NCI-H2171 (cell line): ENCODE measurements around the gene EXTL2.
"Not testable (repeated sequence)": the region's sequence is repeated elsewhere in the genome, so short reads cannot be mapped to it uniquely, and the experiment has no call there.

Source experiments
- DNase-seq: peaks from one replicate; lab custom pipeline; 2025; lab: John Stamatoyannopoulos, UW

The EXTL2 gene, protein sequence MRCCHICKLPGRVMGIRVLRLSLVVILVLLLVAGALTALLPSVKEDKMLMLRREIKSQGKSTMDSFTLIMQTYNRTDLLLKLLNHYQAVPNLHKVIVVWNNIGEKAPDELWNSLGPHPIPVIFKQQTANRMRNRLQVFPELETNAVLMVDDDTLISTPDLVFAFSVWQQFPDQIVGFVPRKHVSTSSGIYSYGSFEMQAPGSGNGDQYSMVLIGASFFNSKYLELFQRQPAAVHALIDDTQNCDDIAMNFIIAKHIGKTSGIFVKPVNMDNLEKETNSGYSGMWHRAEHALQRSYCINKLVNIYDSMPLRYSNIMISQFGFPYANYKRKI

GRCh38 chr1:100894603-100895539, at the start of gene EXTL2:
Gene EXTL2, minus strand, starts transcription at chr1:100894842. Its CDS starts 6,085 bp downstream, at chr1:100888757.
- peak; percentile 93 for DNase-seq

- no peak for DNase-seq
These were observed 48.9 kb upstream of the EXTL2 start for GRCh38 chr1:100943533-100943932.

DNA sequence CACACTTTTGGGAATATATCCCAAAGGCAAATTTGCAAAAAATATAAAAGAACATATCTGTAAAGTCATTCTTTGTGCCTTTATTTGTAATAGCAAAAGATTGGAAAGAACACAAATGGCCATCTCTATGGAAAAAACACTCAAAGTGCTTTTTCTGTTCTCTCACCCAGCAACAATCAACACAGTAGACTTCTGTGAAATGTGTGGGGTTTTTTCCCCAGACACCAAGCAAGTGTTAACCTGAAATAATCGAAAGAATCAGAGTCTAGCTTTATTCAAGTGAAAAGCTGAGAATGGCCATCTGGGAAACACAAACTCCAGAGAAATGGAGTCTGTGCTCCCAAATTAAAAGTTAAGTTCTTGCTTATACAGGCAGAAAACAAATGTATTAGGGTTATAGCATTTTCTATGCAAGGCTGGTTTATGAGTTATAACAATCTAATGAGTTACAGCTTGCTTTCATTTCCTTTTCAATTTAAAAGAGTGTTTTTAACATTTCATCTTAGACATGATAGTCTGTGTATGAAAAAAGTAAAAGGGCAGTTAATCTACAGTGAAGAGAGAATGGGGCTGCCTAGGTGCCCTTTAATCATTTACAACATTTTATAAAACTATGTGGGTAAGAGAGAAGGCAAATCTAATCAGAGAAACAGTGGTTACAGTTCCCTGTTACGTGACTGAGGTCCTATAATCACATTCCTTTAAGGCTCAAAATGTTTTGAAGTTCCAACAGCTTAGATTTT, 47.8 kb upstream of the EXTL2 start:
- DNase-seq = no peak

DNA sequence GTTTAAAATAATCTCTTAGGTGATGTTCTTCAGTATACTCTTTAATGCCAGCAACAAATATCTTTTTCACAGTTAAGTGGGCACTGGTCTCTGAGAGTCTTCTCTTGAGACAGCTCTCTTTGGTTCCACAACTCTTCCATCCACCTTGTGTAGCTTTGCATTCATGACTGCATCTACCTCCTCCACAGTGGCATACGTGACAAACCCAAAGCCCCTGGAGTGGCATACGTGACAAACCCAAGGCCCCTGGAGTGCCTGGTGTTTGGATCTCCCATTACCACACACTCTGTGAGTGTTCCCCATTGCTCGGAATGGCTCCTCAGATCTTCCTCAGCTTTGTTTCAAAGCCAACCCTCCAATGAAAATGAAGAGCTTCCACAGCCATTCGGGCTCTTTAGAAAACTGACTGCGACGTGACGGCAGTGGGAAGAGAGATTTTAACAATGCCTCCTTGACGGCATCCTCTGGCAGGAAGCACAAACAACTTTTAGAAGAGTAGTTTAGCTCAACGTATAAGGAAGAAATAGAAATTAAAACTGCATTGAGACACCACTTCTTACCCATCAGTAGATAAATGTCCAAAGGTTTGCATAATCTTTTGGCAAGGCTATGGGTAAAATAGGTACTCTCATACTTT, 47.1 kb upstream of the EXTL2 start:
- no peak for DNase-seq

DNA sequence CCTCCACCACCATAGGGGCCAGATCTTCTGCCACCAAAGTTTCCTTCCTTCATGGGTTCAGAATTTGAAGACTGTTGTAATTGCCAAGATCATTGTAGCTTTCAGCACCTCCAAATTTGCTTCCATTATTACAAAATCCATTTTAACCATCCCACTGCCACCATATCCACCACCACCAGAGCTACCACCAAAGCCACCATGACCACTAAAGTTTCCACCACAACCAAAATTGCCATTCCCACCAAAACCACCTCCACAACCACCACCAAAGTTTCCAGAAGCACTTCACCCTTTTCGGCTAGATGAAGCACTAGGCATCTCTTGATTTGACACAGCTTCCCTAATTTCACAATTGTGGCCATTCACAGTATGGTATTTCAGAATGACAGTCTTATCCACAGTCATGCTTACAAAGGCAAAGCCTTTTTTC, 46.5 kb upstream of the EXTL2 start:
- DNase-seq = no peak

GRCh38 chr1:100936194-100936967, 41.7 kb upstream of the EXTL2 start:
- DNase-seq = no peak

GRCh38 chr1:100933555-100933954, 38.9 kb upstream of the EXTL2 start:
- not testable (repeated sequence) for DNase-seq

DNA sequence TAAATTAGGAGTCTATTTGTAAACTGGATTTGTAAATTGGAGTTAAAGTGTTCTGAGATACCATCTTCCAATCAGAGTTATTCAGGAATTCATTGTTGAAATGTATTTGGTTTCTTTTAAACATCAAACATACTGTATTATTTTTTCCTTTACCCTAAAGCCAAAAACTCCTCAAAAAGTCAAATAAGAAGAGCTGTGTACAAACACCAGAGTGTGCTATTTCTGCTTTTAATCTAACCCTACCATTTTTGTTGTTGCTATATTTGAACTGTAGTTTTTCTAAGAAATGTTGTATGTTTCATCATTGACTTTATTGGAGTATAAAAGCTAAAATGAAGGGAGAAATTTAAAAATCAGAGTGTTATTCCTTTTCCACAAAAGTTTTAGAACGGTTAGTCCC, 37.1 kb upstream of the EXTL2 start:
- DNase-seq = no peak

DNA sequence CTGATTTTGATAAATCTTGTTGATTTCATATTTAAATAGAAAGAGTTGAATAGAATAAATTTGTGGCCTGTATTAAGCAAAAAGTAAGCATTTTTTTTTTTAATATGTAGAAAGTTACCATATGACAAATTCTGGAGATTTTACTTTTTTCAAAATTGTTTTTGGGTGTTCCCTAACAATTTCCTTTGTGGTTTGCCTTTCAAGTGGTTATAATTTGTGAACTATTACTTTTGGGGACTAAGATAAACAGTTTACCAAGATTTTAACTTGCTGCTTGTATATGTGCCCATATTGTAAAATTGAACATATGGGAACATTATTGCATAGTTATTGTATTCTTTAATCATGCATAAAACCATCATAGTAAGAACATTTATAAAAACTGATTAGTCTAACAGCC, 35.9 kb upstream of the EXTL2 start:
- DNase-seq = no peak

- DNase-seq = no peak
These were observed 33.5 kb upstream of the EXTL2 start for GRCh38 chr1:100928128-100928527.

DNA sequence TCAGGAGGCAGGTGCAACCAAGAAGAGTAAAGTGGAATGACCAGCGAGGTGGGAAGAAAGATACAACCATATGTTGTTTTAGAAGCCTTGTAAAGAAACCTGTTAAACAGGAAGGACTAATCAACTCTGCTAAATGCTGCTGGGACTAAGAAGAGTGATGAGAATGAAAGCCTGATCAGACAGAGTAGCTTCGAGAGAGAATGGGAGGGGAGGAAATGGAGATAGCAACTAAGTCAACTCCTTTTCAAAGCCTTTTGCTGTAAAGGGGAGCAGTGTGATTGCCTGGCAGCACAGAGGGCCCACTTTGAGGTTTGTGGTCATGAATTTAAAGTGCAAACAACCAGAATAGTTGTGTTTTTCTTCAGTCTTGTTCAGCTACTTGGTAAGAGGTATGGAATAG, 32.6 kb upstream of the EXTL2 start:
- no peak for DNase-seq

GRCh38 chr1:100926240-100926639, 31.6 kb upstream of the EXTL2 start:
- DNase-seq = no peak

GRCh38 chr1:100924991-100925390, 30.3 kb upstream of the EXTL2 start:
- no peak for DNase-seq

DNA sequence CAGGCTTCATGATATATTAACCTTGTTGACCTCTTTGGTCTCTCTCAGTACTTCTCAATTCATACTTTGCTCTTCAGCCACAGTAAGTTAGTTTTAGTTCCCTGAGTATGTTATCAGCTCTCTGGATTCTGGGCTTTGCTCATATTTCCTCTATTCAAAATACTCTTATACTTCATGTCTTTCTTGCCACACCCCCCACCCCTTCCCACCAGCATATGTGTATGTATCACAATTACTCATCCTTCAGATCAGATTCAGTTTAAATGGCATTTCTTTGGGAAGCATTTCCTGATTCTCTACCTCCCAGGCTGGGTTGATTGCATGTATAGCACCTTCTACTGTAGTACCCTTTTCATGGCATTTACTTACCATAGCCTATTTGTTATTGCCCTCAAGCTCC, 29.6 kb upstream of the EXTL2 start:
- no peak for DNase-seq

- no peak for DNase-seq
These were observed 26.6 kb upstream of the EXTL2 start for GRCh38 chr1:100921110-100921706.

- no peak for DNase-seq
These were observed 17.4 kb upstream of the EXTL2 start for GRCh38 chr1:100912019-100912418.

DNA sequence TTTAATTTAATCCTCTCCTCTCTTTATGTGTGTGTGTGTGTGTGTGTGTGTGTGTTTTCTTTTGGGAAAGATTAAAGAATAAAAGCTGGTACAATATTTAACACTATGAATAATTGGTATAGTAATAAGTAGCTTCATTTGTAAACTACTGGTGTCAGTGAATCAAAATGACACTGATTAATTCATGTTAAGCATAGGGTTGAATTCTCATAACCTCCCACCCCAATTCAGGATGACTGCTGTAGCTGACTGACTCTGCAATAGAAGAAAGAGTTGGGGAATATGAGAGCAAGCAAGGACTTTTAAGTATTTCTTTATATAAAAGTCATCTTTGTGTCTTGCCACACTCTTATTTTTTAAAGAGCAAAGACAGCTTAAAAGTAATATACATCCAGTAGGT, 14.4 kb upstream of the EXTL2 start:
- no peak for DNase-seq

DNA sequence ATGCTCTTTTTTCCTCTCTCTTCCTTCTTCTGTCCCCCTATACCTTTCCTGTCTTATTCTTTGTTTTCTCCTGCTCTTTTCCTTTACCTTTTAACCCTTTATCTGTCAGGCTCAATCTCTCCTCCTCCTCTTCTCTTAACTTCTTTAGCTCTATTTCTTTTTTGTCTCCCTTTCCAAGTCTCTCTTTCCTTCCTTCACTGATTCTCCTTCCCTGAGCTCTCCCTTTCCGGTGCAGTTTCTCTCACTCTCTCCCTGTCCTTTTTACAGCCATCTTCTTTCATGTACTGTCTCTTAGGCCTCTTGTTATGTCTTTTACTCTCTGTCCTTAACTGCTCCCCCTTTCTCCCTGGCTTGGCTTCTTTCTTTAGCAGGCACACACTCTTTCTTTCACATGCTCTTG, 13.2 kb upstream of the EXTL2 start:
- DNase-seq = no peak

DNA sequence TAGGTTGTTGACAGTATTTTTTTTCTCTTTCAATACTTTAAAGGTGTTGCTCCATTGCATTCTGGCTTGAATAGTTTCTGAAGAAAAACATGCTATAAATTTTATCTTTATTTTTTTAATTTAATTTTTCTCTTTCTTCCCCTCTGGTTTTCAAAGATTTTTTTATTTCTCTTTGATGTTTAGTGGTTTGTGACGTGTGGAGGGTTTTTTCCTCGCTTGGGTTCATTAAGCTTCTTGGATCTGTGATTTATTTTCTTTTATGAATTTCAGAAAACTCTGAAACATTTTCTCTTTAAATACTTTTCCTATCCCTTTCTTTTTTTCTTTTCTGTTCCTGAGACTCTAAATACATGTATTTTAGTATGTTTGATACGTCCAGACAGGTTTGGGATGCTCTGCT, 10.5 kb upstream of the EXTL2 start:
- no peak for DNase-seq

DNA sequence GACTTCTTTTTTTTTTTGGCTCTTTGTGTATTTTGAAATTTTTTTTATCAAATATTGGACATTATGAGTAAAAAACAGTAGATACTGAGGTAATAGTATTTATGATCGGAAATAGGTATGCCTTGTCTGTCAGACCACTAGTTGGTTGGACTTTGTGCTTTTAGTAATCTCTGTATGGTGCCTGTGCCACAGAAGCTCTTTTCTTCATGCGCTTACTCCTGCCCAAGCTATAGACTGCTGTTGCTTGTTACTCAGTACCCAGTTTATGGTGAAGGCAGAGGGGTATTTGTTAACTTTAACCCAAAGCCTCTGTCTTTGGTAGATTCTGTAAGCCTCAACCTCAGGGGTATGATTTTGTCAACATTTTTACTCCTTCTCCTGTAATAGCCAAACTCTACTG, 9.9 kb upstream of the EXTL2 start:
- DNase-seq = no peak

DNA sequence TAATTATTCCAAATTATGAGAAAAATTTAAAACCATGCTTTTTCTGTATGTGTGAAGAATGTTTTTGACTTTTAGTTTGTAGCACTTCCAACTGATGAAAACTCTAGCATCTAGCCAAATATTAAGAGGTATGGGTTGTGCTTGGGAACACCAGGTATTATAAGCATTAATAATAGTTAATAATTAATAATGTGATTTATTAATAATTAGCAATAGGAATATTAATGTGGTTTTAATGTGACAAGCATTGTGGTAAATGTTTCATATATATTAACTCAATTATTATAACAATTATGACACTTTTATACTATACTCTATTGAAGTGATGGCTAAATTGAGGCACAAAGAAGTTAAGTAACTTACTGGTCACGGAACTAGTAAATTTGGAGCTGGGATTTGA, 9.1 kb upstream of the EXTL2 start:
- DNase-seq = no peak
